DMS 273 (cell line): Measurements from ENCODE around the gene PIGZ.

ENCODE experiments used
- DNase-seq: peaks from one replicate; lab custom pipeline; 2025; ENCODE audit not compliant: unreplicated experiment; lab: John Stamatoyannopoulos, UW

Gene PIGZ, protein sequence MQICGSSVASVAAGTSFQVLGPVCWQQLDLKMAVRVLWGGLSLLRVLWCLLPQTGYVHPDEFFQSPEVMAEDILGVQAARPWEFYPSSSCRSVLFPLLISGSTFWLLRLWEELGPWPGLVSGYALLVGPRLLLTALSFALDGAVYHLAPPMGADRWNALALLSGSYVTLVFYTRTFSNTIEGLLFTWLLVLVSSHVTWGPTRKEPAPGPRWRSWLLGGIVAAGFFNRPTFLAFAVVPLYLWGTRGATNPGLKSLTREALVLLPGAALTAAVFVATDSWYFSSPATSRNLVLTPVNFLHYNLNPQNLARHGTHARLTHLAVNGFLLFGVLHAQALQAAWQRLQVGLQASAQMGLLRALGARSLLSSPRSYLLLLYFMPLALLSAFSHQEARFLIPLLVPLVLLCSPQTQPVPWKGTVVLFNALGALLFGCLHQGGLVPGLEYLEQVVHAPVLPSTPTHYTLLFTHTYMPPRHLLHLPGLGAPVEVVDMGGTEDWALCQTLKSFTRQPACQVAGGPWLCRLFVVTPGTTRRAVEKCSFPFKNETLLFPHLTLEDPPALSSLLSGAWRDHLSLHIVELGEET

DNA sequence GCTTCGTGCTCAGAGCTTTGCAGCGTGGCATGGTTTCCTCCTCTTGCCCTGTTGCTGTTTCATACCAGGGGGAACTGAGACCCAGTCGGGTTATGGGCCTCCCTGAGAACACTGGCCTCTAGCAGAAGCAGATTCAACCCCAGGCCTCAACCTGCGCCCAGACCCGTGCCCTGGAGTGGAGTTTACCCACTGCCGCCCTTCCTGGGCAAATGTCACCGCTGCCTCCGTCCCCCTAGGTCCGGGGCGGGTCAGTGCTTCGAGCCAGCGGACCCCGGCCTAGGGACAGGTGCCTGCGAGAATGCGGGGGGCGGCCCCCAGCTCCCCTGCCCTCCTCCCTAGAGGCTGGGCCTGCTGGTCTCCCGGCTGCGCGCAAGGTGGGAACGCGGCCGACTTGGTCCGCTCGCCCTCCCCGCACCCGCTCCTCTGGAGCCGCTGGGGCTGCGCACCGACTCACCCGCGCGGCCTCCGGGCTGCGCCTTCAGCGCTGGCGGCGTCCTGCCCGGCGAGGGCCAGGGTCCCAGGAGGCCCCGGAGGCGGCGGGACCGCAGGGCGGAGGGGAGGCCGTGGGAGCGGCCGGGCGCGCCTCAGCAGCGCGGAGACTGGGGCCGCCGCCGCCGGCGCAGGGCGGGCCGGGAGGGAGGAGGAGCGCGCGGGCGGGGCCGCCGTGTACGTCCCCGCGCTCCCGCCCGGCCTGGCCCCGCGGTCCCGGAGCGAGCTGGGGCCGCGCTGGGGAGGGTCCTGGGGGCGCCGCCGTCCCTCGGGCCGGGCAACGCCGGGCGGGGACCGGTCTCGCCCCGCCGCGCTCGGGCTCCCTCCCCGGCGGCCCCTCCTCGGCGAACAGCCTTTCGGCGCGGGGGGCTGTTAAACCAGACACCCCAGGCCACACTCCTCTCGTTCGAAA lies at the start of gene PIGZ:
PIGZ (minus strand) TSS at position 601 of the 901 bp plus-strand sequence. CDS start 16,802 bp downstream, outside the sequence.
- peak; percentile 84 for DNase-seq

DNA sequence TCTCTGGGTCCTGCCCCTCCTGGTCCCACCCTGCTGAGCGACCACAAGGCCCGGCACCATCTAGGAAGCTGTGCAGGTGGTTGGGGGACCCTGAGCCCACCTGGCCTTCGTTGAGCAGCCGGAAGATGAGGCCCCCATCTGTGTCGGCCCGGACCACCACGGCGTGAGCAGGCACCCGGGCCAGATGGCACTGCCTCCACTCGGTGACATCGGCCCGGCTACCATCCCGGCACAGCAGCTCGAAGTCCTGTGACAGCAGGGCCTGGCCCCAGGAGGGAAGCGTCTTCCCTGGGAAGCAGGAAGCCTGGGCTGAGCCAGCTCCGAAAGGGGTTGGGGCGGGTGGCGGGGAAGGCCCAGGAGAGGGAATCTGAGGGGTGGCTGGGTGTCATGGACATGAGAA lies 48.4 kb upstream of the PIGZ start:
- DNase-seq = no peak

DNA sequence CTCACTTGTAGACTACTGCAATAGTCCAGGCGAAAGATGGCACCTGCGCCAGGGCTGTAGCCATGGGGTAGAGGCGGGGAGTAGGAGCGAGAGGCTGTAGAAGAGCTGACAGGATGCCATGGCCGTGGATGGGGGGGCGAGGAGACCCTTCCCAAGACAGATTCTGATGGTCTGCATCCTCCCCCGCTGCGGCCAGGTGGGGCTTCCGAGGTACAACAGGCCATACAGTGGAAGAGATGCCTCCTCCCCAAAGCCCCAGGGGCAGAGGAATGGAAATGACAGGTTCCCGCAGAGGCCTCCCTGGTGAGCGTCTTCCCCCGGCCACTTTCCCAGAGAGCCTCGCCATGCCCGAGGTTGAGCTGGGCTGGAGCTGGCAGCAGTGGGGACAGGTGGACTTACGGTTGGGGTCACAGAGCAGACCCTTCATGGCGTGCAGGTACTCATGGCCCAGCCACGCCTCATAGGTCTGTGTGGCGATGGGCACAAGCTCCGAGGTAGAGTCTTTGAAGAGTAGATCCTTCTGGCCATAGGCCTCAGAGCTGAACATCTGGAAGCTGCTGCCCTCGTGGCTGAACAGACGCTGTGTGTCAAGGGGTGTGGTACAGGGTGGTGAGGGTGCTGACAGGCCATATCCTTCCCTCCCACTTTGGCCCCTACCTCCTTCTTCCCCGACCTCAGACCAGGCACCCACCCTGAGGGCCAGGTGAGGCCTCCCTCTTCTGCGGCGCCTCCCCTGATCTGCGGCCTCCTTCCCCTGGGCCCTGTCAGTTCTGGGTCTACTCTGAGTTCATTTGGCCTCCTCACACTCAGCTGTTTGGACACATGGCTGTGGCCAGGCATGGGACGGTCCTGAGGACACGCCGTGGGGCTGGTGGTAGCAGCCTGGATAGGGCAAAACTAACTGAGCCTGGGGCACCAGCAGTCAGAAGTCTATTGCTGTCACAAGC lies 47.4 kb upstream of the PIGZ start:
- no peak for DNase-seq

DNA sequence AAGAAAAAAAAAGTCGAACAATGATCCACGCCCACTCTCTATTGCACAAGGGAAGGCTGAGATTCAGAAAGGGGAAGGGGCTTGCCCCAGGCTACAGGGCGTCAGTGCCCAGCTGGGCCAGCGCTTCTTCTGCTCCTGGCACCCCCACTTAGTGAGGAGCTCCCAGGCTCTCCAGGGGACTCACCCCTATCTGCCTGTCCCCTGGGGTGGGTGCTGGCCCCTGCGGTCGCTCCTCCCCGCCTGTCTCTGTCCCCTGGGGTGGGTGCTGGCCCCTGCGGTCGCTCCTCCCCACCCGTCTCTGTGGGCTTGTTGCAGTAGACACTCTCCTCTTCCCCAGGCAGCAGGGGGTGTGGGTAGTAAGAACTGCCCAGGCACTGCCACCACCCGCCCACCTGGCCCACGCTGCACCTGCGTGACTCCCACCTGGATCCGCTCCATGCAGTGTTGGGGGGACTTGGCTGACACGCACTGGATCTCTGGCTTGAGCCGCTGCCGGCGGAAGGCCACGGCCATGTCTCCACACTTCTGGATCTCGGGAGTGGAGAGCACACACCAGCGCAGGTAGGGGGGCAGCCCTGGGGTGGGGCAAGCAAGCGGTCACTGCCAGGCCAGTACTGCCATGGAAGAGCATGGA lies 46.4 kb upstream of the PIGZ start:
- DNase-seq = no peak

DNA sequence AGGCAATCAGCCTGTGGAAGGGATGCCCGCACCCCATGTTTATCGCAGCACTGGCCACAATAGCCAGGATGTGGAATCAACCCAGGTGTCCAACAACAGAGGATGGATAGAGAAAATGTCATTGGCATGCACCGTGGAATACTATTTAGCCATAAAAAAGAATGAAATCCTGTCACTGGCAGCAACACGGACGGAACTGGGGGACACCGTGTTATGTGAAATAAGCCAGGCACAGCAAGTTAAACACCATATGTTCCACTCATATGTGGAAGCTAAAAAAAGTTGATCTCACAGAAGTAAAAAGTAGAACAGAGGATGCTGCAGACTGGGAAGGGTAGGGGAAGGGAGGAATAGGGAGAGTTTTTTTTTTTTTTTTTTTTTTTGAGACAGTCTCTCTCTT lies 45.4 kb upstream of the PIGZ start:
- DNase-seq = no peak

DNA sequence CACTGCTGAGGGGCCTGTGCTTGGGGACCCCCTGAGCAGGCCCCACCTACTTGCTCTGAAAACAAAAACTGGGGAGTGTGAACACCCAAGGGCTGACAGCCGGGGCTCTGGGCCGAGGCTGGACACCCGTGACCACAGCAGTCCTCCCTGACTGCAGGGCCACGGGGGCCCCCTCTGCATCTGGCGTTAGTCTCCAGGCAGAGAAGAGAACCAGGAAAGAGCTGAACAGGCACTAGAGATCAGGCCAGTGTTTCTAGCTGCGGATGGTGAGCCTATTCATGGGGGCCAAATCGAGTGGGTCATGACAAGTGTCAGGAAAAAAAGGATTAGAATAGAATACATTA lies 43.9 kb upstream of the PIGZ start:
- DNase-seq = no peak

DNA sequence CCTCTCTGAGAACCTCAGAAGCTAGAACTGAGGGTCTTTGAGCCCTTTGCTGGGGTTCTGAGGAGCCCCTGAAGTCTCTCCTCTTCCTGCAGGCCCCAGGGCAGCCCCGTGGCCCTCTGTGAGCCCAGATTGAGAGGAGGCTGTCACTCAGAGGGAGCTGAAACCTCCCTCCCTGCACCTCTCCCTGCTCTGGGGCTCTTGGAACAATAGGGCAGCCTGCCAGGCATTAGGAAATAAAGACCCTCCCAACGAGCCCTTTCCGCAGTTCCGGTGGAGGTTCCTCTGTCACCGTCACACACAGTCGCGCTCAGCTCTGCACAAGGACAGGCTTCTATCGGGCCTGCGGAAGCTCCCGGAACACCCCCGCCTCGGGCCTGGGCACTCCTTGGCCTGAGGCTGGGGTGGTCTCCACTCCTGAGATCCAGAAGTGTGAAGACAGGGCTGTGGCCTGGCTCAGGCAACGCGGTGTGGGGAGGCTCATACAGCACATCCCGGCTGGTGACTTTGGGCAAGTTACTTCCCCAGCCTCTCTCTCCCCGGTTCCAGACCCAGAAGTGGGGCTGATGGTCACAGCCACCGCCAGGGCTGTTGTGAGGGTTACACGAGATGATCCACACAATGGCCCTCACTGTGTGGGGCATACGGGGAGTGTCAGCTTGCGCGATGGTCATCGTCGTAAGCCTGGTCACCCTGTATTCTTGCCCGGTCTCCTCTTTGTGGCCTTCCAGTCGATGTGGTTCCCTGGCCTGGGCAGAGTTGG lies 43.3 kb upstream of the PIGZ start:
- no peak for DNase-seq

DNA sequence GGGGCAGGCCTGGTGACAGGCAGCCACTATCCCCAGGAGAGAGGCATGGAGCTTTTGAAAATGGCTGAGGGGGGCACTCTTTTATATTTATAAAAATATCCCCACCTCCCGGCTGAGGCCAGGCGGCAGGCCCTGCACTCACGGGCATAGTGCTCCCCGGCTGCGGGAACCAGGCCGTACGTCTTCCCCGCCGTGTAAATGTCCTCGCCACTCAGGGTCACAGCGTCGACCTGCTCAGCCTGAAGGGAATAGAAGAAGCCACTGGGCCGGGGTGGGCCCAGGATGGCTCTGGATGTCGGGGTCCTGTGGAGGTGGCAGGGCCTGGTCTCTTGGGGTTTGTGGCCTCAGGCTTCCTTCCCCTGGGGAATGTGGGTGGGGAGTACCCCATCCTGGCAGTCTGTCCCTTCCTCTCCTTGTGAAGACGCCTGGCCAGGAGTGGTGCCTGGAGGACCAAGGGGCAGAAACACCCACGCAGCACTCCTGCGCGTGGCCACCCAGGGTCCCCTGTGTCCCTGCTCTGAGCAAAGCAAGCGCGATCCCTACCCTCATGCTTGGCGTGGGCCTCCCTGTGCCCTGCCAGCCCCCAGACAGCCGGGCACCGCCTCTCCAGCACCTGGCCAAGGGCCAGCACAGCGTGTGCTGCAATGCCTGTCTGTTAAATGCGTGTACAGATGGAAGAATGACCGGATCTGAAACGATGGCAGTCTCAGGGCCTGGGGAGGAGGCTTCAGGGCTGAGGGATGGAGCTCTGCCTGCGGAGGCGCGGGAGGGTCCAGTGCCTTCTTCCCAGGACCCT lies 42.1 kb upstream of the PIGZ start:
- peak; percentile 86 for DNase-seq

DNA sequence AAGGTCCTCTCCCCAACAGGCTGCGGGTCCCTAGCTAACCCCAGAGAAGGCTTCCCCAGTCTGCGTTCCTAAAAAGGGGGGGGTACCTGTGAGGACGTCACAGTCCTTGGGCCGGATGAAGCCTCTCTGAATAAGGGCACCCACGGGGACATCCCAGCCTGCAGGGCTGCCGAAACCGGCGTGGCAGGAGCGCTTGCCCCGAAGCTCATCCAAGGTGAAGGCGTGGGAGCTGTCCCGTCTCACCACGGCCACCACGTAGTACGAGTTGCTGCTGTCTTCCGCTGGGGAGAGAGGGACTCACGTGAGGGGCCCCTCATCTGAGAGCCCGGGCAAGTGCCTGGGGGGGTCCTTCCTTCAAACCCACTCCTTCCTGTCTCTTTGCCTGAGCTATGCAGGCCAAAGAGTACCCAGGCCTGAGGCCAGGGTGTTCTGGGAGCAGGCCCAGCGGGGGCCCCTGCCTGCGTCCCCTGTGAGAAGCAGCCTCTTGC lies 40.9 kb upstream of the PIGZ start:
- no peak for DNase-seq

DNA sequence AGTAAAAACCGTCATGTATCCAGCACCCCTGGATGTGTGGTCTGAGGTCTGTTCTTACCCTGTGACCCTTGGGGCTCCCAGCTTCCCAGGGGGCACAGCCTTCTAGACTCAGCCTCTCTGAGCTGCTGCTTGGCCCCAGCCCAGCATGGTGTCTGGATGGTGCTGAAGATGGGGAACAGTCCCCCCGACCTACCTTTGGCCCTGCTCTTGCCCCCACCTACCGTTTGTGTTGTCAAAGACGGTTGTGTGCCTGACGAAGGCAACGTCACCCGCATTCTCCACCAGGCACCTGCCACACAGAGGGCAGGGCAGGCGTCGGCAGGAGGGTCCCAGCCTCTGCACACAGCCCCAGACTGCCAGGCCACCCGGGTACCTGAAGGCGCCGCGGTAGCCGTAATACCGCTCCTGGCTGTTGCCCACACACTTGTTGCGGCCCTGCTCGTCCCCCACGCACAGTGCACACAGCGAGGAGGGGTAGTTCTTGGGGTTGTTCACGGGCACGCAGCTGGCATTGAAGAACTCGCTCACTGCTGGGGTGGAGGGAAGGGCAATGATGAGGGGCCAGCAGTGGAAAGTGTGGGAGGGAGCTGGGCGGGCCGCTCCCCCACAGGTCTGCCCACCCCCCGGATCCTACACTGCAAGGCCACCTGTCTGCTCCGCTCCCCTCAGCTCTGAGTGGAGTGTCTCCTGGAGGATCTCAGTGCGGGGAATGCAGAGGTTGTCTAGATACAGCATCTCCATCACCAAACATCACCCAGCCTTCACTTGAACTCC lies 40.0 kb upstream of the PIGZ start:
- DNase-seq = no peak

DNA sequence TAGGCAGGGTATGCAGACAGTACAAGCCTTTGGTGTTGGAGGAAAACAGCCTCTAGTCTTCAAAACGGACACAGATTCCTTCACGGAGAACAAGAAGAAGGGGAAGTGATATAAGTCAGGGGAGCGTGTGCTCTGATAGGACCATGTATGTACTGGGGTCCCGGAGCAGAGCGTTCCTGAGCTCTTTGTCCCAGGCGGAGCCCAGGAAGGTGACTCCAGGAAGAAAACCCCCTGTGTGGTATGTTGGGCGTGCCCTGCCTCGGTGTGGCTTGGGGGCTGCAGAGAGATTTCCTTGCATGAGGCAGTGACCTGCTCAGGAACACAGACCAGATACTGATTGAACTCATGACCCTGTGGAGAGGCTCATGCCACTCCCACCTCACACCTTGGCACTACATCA lies 39.3 kb upstream of the PIGZ start:
- DNase-seq = no peak

DNA sequence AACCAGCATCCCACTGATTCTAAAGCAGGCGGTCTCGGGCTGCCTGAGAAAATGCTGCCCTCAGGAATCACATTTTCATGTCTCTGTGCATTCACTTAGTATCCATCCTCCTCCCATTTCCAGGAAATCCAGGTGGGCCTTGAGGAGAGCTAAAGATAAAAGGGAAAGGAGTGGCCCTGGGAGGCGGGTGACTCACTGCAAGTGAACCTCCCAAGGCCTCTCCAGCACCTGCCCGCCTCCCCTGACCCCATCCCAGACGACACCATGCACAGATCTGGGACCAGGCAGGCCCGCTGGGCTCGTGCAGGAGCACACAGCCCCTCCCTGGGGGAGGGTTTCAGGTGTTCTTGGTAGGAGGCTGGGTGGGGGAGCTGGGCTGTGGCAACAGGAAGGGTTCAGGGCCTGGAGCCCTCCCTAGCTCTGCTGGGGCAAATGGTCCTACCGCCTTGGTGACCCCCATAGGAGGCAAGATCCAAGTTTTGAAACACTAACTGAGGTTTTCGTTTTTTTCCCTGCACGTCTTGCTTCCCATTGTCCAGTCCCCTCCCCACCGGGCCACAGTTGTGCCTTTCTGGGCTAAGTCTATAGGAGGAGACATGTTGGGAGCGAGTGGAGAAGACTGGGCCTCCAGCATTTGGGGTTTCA lies 38.8 kb upstream of the PIGZ start:
- no peak for DNase-seq

DNA sequence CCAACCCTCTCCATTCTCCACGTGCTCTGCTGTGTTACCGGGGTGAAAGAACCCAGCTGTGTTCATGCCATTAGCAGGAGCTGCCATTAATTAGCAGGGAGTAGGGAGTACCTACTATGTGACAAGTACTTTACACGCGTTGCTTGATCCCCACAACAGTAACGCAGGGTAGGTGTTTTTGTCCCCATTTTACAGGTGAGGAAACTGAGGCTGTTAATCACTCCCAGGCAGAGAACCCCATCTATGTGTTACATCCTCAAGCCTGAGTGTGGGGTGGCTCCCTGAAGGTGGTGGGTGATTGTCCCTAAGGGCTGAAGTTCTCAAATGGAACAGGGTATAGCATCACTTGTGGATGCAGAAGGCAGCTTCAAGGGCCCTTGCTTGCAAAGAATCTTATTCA lies 38.2 kb upstream of the PIGZ start:
- DNase-seq = no peak

DNA sequence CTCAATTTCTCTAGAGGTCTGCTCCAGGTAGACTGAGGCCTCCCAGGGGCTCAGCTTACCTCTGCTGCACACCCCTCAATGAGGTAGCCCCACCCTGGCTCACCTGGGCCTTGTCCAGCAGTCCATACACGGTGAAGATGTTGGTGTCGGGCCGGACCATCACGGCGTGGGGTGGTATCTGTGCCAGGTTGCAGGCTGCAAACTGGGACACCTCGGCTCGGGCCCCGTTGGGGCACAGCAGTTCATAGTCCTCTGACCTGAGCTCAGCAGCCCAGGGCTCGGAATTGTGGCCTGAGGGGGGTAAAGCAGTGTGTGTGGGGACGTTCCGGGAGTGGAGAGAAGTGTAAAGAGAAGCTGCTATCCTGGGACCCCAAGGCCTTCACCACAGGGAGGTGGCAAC lies 37.8 kb upstream of the PIGZ start:
- no peak for DNase-seq

DNA sequence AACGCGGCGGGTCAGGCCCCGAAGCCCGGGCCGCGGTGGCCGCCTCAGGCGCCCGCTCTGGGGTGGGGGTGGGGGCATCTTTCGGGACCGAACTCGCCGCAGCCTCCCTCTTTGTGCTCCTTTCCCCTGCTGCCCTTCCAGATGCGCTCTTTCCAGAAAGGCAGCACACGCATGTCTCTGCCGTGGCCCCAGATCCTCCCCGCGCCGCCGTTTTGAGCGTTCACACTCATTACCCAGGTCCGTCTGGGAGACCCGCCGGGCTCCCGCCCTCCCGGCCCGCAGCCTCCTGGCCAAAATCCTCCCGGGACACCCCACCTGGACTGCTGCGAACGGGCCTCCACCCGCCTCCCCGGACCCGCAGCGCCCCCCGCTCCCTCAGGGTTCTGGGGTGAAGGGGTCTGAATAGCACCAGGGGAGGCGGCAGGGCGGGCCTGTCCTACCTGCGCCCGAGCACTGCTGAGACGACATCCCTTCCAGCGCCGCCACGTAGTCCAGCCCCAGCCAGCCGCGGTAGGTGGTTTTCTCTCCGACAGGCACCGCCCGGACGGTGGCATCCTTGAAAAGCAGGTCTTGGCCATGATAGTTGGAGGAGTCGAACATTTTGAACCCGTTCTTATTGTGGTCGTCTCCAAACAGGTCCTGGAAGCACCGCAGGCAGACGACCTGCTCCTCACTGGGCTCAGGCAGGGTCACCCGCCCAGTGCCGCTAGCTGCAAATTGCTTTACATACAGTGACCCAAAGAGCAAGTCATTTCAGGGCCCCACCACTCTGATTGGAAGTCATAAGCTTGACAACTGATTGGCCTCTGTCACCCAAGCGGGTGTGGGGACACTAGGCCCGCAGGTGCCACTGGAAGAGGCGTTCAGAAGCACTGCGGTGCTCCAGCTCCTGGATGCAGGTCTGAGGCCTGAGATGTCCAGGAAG lies 35.1 kb upstream of the PIGZ start:
- DNase-seq = peak; percentile 79

DNA sequence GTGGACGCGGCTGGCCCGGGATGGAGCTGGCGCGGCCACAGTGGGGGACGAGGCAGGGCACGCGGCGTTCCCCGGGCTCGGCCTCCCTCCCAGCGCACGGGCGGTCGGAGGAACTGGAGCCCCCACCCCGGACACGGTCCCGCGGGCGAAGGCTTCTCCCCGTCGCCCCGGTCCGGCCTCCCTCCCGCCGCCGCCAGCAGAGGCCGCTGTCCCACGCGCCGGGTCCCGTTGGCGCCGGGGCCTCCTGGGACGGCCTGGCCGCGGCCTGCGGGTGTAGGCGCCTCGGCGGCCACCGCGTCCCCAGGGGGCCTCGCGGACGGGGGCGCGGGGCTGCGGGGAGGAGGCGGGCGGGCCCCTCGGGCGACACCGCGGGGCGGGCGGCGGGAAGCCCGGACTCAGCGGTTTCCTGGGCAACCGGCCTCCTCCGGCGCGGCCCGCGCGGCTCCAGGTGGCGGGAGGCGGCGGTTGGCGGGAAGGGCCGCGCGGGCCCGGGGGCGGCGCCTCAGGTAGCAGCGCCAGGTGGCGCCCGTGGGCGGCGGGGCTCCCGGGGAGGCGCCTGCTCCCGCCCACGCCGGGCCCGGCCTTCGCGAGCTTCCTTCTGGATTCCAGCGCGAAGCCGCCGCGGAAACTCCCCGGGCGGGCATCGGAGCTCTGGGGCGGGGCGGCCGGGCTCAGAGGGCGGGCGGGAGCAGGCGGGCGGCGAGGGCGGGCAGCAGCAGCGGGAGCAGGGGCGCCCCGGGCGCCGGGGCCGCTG lies 34.2 kb upstream of the PIGZ start:
- DNase-seq = peak; percentile 96
